Measurements from ENCODE around the gene TXNRD1.
"Not testable (repeated sequence)": the region's sequence is repeated elsewhere in the genome, so short reads cannot be mapped to it uniquely, and the experiment has no call there.

TXNRD1 gene

GRCh38 chr12:104306943-104307654 is 91.5 kb downstream of the TXNRD1 start:
- DNase-seq, result no peak

- DNase-seq, result no peak
Observed at GRCh38 chr12:104307655-104308000, 92.0 kb downstream of the TXNRD1 start.

- DNase-seq, result no peak
Observed at GRCh38 chr12:104309446-104309993, 93.9 kb downstream of the TXNRD1 start.

- no peak for DNase-seq
Observed at GRCh38 chr12:104310751-104311633, 95.4 kb downstream of the TXNRD1 start.

- no peak for DNase-seq
Observed at GRCh38 chr12:104312202-104312601, 96.6 kb downstream of the TXNRD1 start.

GRCh38 chr12:104312654-104313053 is 97.1 kb downstream of the TXNRD1 start:
- DNase-seq, result no peak

- DNase-seq, result no peak
Observed at GRCh38 chr12:104313568-104314241, 98.1 kb downstream of the TXNRD1 start.

GRCh38 chr12:104314242-104314614 is 98.6 kb downstream of the TXNRD1 start:
- no peak for DNase-seq

- DNase-seq, result no peak
Observed at GRCh38 chr12:104315326-104316224, 100.0 kb downstream of the TXNRD1 start.

GRCh38 chr12:104316936-104317335 is 101.4 kb downstream of the TXNRD1 start:
- DNase-seq, result no peak

GRCh38 chr12:104317538-104318210 is 102.1 kb downstream of the TXNRD1 start:
- no peak for DNase-seq

GRCh38 chr12:104319028-104319427 is 103.4 kb downstream of the TXNRD1 start:
- DNase-seq, result no peak

- DNase-seq, result no peak
Observed at GRCh38 chr12:104319918-104320626, 104.5 kb downstream of the TXNRD1 start.

GRCh38 chr12:104320627-104321024 is 105.0 kb downstream of the TXNRD1 start:
- no peak for DNase-seq

GRCh38 chr12:104321949-104322348 is 106.4 kb downstream of the TXNRD1 start:
- no peak for DNase-seq

- not testable (repeated sequence) for DNase-seq
Observed at GRCh38 chr12:104322533-104322932, 107.0 kb downstream of the TXNRD1 start.

- DNase-seq, result no peak
Observed at GRCh38 chr12:104323899-104324298, 108.3 kb downstream of the TXNRD1 start.

- not testable (repeated sequence) for DNase-seq
Observed at GRCh38 chr12:104328278-104328677, 112.7 kb downstream of the TXNRD1 start.

GRCh38 chr12:104328790-104329189 is 113.2 kb downstream of the TXNRD1 start:
- DNase-seq, result no peak

- no peak for DNase-seq
Observed at GRCh38 chr12:104329707-104330532, 114.3 kb downstream of the TXNRD1 start.

Measured in SHP77 treated with DMSO at 0.1 percent for 48 hours (cell line).